HepG2 (cell line): ENCODE results near the gene LPIN3. TPM values are rescaled to one million over a fixed set of nuclear protein-coding genes. Genes with fewer than 3 reads are reported as not detected.

ENCODE experiments used
- BCLAF1 ChIP-seq: fragments of 450-650 bp; IDR thresholded peaks from 2 replicates; pipeline ENCODE4 v1.6.1; 2017; ENCODE audit warnings: mild to moderate bottlenecking
- CEBPB ChIP-seq: IDR thresholded peaks from 2 replicates; pipeline ENCODE4 v1.6.1; 2011; ENCODE audit warnings: low read depth, low read length, improper control_type of control experiment, borderline replicate concordance
- FOXP1 ChIP-seq, 2 experiments: fragments of 450-650 bp in 1 of 2; IDR thresholded peaks; 2 replicates each; pipeline ENCODE4 v1.6.1; 2017 to 2018; ENCODE audit warnings: antibody characterized with exemption in 1 of 2
- KDM2A ChIP-seq: sonication (generic); formaldehyde crosslinking; IDR thresholded peaks from 2 replicates; pipeline ENCODE4 v1.4.0; 2020; ENCODE audit warnings: low read depth, missing genetic modification reagents, borderline replicate concordance
- NCOA1 ChIP-seq: sonication (generic); formaldehyde crosslinking; IDR thresholded peaks from 2 replicates; pipeline ENCODE4 v1.9.0; 2021; ENCODE audit warnings: missing genetic modification reagents
- SAP130 ChIP-seq: IDR thresholded peaks from 2 replicates; pipeline ENCODE4 v1.6.1; 2016; ENCODE audit warnings: low read depth
- STAT6 ChIP-seq: sonication (generic); formaldehyde crosslinking; IDR thresholded peaks from 2 replicates; pipeline ENCODE4 v1.4.0; 2020; ENCODE audit warnings: missing genetic modification reagents, mild to moderate bottlenecking, borderline replicate concordance
- ZMAT5 ChIP-seq: sonication (generic); formaldehyde crosslinking; IDR thresholded peaks from 2 replicates; pipeline ENCODE4 v1.5.0; 2020; ENCODE audit warnings: mild to moderate bottlenecking, low read depth, missing genetic modification reagents, borderline replicate concordance
- ZNF512B ChIP-seq: sonication (generic); formaldehyde crosslinking; IDR thresholded peaks from 2 replicates; pipeline ENCODE4 v1.5.1; 2020; ENCODE audit warnings: missing genetic modification reagents, mild to moderate bottlenecking, borderline replicate concordance
- ZNF691 ChIP-seq: sonication (generic); formaldehyde crosslinking; IDR thresholded peaks from 2 replicates; pipeline ENCODE4 v1.4.0; 2020; ENCODE audit warnings: missing genetic modification reagents, low read depth, mild to moderate bottlenecking, borderline replicate concordance
- polyA plus RNA-seq, 8 experiments: library from polyadenylated mRNA; depleted of rRNA in 3 of 8; stranded (reverse) in 7 of 8; unstranded in 1 of 8; fragments of >200 nt; fragmentation: Illumina TruSeq in 4 of 8; extraction: Trizol in 4 of 8; gene quantifications; 2 replicates each; pipeline versions ENCODE4 v1.2.1 to v1.2.3, GENCODE V29; 2011 to 2016; ENCODE audit warnings: low read depth in 4 of 8, missing spikeins in 1 of 8, mixed read lengths in 1 of 8; ENCODE audit not compliant: insufficient read depth in 1 of 8
- total RNA-seq, 5 experiments: library from RNA; depleted of rRNA; stranded (reverse); fragments of >200 nt; fragmentation: Illumina TruSeq; extraction: Trizol; gene quantifications; 2 replicates each; pipeline ENCODE4 v1.2.3, GENCODE V29; 2016; ENCODE audit warnings: low read depth in 1 of 5
- TF ChIP-seq, protein P1 (sequence below): sonication (generic); formaldehyde crosslinking; IDR thresholded peaks from 2 replicates; pipeline ENCODE4 v1.4.0; 2020; ENCODE audit warnings: missing genetic modification reagents, borderline replicate concordance

Gene LPIN3
- total and polyA plus RNA-seq, 2 of the 13 experiments (the other 11 are each of a cell fraction or from before 2014, with no cell fraction given), result 14.2 to 28.6 TPM

DNA sequence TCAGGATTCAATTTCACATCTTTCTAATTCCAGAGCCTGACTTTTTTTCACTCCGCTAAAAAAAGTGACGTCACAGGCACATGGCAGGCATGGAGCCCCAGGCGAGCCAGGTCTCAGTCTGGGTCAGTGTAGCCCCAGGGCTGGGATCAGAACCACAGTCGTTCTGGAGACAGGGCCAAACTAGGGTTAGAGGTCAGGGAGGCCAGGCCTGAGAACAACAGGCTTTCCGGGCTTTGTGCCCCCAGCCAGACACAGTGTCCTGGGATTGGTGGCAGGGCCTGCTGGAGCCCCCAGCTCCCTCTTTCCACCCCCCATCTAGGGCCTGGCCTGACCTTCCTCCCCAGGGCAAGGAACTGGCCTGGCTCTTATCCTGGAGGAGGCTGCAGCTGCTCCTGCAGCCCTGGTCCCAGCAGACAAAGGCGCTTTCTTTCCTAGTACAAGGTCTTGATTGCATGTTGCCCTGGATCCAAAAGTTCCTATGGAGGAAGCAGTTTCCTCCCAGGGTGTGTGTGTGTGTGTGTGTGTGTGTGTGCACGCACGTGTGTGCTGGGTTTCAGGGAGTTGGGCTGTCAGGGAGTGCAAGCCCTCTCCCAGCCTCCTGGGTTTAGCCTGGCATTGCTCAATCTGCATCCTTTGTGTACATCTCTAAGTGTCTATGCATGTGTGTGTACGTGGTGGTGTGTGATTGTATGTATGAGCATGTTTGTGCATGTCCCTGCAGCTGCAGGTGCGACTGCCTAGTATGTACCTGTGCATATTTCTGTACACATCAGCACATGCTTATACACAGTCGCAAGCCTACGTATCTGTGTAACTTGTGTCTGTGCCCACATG, 52.5 kb downstream of the LPIN3 start (continued):
- TF ChIP-seq STAT6 (no peak), KDM2A (CRISPR knock-in tag) (no peak), SAP130 (CRISPR knock-in tag) (no peak), BCLAF1 (no peak), FOXP1 (IDR thresholded peaks at IDR 0.05) (no peak), FOXP1 (CRISPR knock-in tag; IDR thresholded peaks at IDR 0.05) (no peak), ZMAT5 (CRISPR knock-in tag) (no peak), NCOA1 (CRISPR knock-in tag) (no peak), ZNF691 (no peak), ZNF512B (CRISPR knock-in tag) (no peak), CEBPB (peak; percentile 62; the same call in 1 of the 2 replicates)
- TF ChIP-seq, protein P1, sequence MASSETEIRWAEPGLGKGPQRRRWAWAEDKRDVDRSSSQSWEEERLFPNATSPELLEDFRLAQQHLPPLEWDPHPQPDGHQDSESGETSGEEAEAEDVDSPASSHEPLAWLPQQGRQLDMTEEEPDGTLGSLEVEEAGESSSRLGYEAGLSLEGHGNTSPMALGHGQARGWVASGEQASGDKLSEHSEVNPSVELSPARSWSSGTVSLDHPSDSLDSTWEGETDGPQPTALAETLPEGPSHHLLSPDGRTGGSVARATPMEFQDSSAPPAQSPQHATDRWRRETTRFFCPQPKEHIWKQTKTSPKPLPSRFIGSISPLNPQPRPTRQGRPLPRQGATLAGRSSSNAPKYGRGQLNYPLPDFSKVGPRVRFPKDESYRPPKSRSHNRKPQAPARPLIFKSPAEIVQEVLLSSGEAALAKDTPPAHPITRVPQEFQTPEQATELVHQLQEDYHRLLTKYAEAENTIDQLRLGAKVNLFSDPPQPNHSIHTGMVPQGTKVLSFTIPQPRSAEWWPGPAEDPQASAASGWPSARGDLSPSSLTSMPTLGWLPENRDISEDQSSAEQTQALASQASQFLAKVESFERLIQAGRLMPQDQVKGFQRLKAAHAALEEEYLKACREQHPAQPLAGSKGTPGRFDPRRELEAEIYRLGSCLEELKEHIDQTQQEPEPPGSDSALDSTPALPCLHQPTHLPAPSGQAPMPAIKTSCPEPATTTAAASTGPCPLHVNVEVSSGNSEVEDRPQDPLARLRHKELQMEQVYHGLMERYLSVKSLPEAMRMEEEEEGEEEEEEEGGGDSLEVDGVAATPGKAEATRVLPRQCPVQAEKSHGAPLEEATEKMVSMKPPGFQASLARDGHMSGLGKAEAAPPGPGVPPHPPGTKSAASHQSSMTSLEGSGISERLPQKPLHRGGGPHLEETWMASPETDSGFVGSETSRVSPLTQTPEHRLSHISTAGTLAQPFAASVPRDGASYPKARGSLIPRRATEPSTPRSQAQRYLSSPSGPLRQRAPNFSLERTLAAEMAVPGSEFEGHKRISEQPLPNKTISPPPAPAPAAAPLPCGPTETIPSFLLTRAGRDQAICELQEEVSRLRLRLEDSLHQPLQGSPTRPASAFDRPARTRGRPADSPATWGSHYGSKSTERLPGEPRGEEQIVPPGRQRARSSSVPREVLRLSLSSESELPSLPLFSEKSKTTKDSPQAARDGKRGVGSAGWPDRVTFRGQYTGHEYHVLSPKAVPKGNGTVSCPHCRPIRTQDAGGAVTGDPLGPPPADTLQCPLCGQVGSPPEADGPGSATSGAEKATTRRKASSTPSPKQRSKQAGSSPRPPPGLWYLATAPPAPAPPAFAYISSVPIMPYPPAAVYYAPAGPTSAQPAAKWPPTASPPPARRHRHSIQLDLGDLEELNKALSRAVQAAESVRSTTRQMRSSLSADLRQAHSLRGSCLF (CRISPR knock-in tag), result no peak
